SU-DHL-6 (cell line): ENCODE data around the gene EPC2.
"Not testable (repeated sequence)": the region's sequence is repeated elsewhere in the genome, so short reads cannot be mapped to it uniquely, and the experiment has no call there.

Experiments used
- CTCF ChIP-seq: fragments of 200-600 bp; sonication (generic); IDR thresholded peaks from one replicate; pipeline ENCODE4 v1.5.1; 2017; ENCODE audit warnings: antibody characterized with exemption, mild to moderate bottlenecking, low read length, moderate library complexity; ENCODE audit not compliant: insufficient read depth, poor library complexity, severe bottlenecking
- EZH2phosphoT487 ChIP-seq: fragments of 200-600 bp; sonication (generic), shearing (Covaris generic); conservative IDR thresholded peaks from 2 replicates; pipeline ENCODE4 v1.6.1; 2018; ENCODE audit warnings: mild to moderate bottlenecking, antibody characterized with exemption, low read length, moderate library complexity, mixed read lengths

GRCh38 chr2:148678302-148679179 lies 34.0 kb downstream of the EPC2 start:
- not testable (repeated sequence) for TF ChIP-seq CTCF, EZH2phosphoT487
